BLaER1 treated with 17β-estradiol and CSF1 and Interleukin-3, amounts not matched to agents 10 nM and 100 nM (cell line): ENCODE data around the gene PTPRK.
A peak's percentile ranks its signal among the peaks of the same experiment; 100 is the strongest.

ENCODE experiments used
- H3K27ac ChIP-seq, 11 experiments: shearing (Covaris generic); formaldehyde crosslinking; 2 replicates each; pipeline ENCODE4 v1.8.1; 2022
- H3K27me3 ChIP-seq, 11 experiments: shearing (Covaris generic); formaldehyde crosslinking; 2 replicates each; pipeline ENCODE4 v1.8.1; 2022
- H3K36me3 ChIP-seq, 11 experiments: shearing (Covaris generic); formaldehyde crosslinking; 2 replicates each; pipeline ENCODE4 v1.8.1; 2022
- H3K4me1 ChIP-seq, 10 experiments: shearing (Covaris generic); formaldehyde crosslinking; 2 replicates each; pipeline ENCODE4 v1.8.1; 2022
- H3K4me2 ChIP-seq, 11 experiments: shearing (Covaris generic); formaldehyde crosslinking; 2 replicates each; pipeline ENCODE4 v1.8.1; 2022
- H3K4me3 ChIP-seq, 10 experiments: shearing (Covaris generic); formaldehyde crosslinking; 2 replicates each; pipeline ENCODE4 v1.8.1; 2022
- H3K9ac ChIP-seq, 11 experiments: shearing (Covaris generic); formaldehyde crosslinking; 2 replicates each; pipeline ENCODE4 v1.8.1; 2022
- H3K9me3 ChIP-seq, 11 experiments: shearing (Covaris generic); formaldehyde crosslinking; replicated peaks in 1 of 11; 2 replicates each; pipeline ENCODE4 v1.8.1; 2022
- H4K20me1 ChIP-seq, 11 experiments: shearing (Covaris generic); formaldehyde crosslinking; 2 replicates each; pipeline ENCODE4 v1.8.1; 2022
- Cebpa-rat ChIP-seq, 11 experiments: shearing (Covaris generic); IDR thresholded peaks; 2 replicates each; pipeline ENCODE4 v1.8.1; 2022

Gene PTPRK

GRCh38 chr6:127946388-127946787 is 574.0 kb downstream of the PTPRK start:
- H3K27me3 ChIP-seq: no peaks in the 10 kb centered on the region
- no peaks in the 10 kb centered on the region for H3K36me3 ChIP-seq
- peaks cover 0 to 6% (median 0%) of the 10 kb centered on the region in 11 experiments; a peak in 1 of 22 replicates for H3K9me3 ChIP-seq
- no peaks in the 10 kb centered on the region for H4K20me1 ChIP-seq
- no peak overlapping the region for H3K4me2 ChIP-seq
- no peak overlapping the region for H3K9ac ChIP-seq
- peaks cover 8 to 18% (median 12%) of the 10 kb centered on the region in 10 experiments for H3K4me1 ChIP-seq
- no peak overlapping the region for H3K4me3 ChIP-seq
- TF ChIP-seq Cebpa-rat (IDR thresholded peaks at IDR 0.05): no peak
- H3K27ac ChIP-seq: no peak overlapping the region

- H3K36me3 ChIP-seq: no peaks in the 10 kb centered on the region
- no peaks in the 10 kb centered on the region for H3K27me3 ChIP-seq
- H3K4me2 ChIP-seq: no peak overlapping the region
- peaks cover 0 to 6% (median 0%) of the 10 kb centered on the region in 11 experiments; a peak in 1 of 22 replicates for H3K9me3 ChIP-seq
- no peak overlapping the region for H3K9ac ChIP-seq
- H3K4me3 ChIP-seq: no peak overlapping the region
- no peak for TF ChIP-seq Cebpa-rat (IDR thresholded peaks at IDR 0.05)
- peaks cover 2 to 13% (median 4%) of the 10 kb centered on the region in 10 experiments; a peak in 19 of 20 replicates for H3K4me1 ChIP-seq
- no peak overlapping the region for H3K27ac ChIP-seq
- no peaks in the 10 kb centered on the region for H4K20me1 ChIP-seq
Observed at GRCh38 chr6:127945434-127946097, 574.8 kb downstream of the PTPRK start.

- Histone ChIP-seq H3K4me2 (no peak overlapping the region), H4K20me1 (no peaks in the 10 kb centered on the region), H3K9me3 (no peaks in the 10 kb centered on the region), H3K4me3 (no peak overlapping the region), H3K9ac (no peak overlapping the region), H3K4me1 (peaks cover 0 to 29% (median 7%) of the 10 kb centered on the region in 10 experiments; a peak in 9 of 20 replicates), H3K27ac (no peak overlapping the region), H3K27me3 (no peaks in the 10 kb centered on the region), H3K36me3 (no peaks in the 10 kb centered on the region)
- TF ChIP-seq Cebpa-rat (IDR thresholded peaks at IDR 0.05): no peak
Observed at GRCh38 chr6:127941228-127941627, 579.2 kb downstream of the PTPRK start.

GRCh38 chr6:127939442-127940066 is 580.8 kb downstream of the PTPRK start:
- TF ChIP-seq Cebpa-rat (IDR thresholded peaks at IDR 0.05): no peak
- Histone ChIP-seq H3K4me1 (peaks cover 0 to 29% (median 7%) of the 10 kb centered on the region in 10 experiments; a peak in 9 of 20 replicates), H3K4me2 (peak overlapping the region in 4 of 11 experiments; percentile 15 to 46 (median 32); a peak in 7 of 22 replicates), H3K9ac (peak overlapping the region in 1 of 11 experiments; percentile 2; a peak in 1 of 22 replicates), H3K4me3 (no peak overlapping the region), H3K36me3 (no peaks in the 10 kb centered on the region), H3K27me3 (no peaks in the 10 kb centered on the region), H3K9me3 (no peaks in the 10 kb centered on the region), H3K27ac (peak overlapping the region in 7 of 11 experiments; percentile 12 to 71 (median 40); a peak in 9 of 22 replicates), H4K20me1 (no peaks in the 10 kb centered on the region)

GRCh38 chr6:127938701-127939100 is 581.7 kb downstream of the PTPRK start:
- peak overlapping the region in 7 of 11 experiments; percentile 12 to 71 (median 40); a peak in 9 of 22 replicates for H3K27ac ChIP-seq
- no peak for TF ChIP-seq Cebpa-rat (IDR thresholded peaks at IDR 0.05)
- no peaks in the 10 kb centered on the region for H3K27me3 ChIP-seq
- H3K9me3 ChIP-seq: peaks cover 0 to 6% (median 0%) of the 10 kb centered on the region in 11 experiments; a peak in 5 of 22 replicates
- H3K36me3 ChIP-seq: no peaks in the 10 kb centered on the region
- peak overlapping the region in 1 of 11 experiments; percentile 2; a peak in 1 of 22 replicates for H3K9ac ChIP-seq
- H3K4me3 ChIP-seq: no peak overlapping the region
- H3K4me2 ChIP-seq: peak overlapping the region in 4 of 11 experiments; percentile 32 to 60 (median 50); a peak in 6 of 22 replicates
- no peaks in the 10 kb centered on the region for H4K20me1 ChIP-seq
- H3K4me1 ChIP-seq: peaks cover 0 to 29% (median 7%) of the 10 kb centered on the region in 10 experiments; a peak in 9 of 20 replicates

GRCh38 chr6:127937747-127938146 is 582.7 kb downstream of the PTPRK start:
- Histone ChIP-seq H3K27ac (peak overlapping the region in 3 of 11 experiments; percentile 19 to 71 (median 40); a peak in 5 of 22 replicates), H3K9ac (no peak overlapping the region), H3K4me3 (no peak overlapping the region), H3K36me3 (peaks cover 0 to under 1% (median 0%) of the 10 kb centered on the region in 11 experiments; a peak in 1 of 22 replicates), H3K27me3 (no peaks in the 10 kb centered on the region), H3K9me3 (peaks cover 6 to 15% (median 8%) of the 10 kb centered on the region in 11 experiments), H3K4me1 (peaks cover 0 to 29% (median 7%) of the 10 kb centered on the region in 10 experiments; a peak in 9 of 20 replicates), H3K4me2 (peak overlapping the region in 4 of 11 experiments; percentile 32 to 60 (median 50); a peak in 7 of 22 replicates), H4K20me1 (no peaks in the 10 kb centered on the region)
- TF ChIP-seq Cebpa-rat (IDR thresholded peaks at IDR 0.05): no peak

GRCh38 chr6:127937102-127937501 is 583.3 kb downstream of the PTPRK start:
- no peak overlapping the region for H3K27ac ChIP-seq
- TF ChIP-seq Cebpa-rat (IDR thresholded peaks at IDR 0.05): no peak

GRCh38 chr6:127934956-127935355 is 585.4 kb downstream of the PTPRK start:
- peaks cover 11 to 21% (median 14%) of the 10 kb centered on the region in 11 experiments for H3K9me3 ChIP-seq
- H3K4me1 ChIP-seq: peaks cover 0 to 26% (median 7%) of the 10 kb centered on the region in 10 experiments; a peak in 9 of 20 replicates
- no peak for TF ChIP-seq Cebpa-rat (IDR thresholded peaks at IDR 0.05)
- no peak overlapping the region for H3K4me3 ChIP-seq
- H3K9ac ChIP-seq: no peak overlapping the region
- H3K27me3 ChIP-seq: no peaks in the 10 kb centered on the region
- H4K20me1 ChIP-seq: no peaks in the 10 kb centered on the region
- no peak overlapping the region for H3K27ac ChIP-seq
- no peak overlapping the region for H3K4me2 ChIP-seq
- peaks cover 0 to 4% (median 0%) of the 10 kb centered on the region in 11 experiments; a peak in 1 of 22 replicates for H3K36me3 ChIP-seq

More at GRCh38 chr6:127937102-127937501, 583.3 kb downstream of the PTPRK start:
- Histone ChIP-seq H3K9me3 (peaks cover 11 to 21% (median 14%) of the 10 kb centered on the region in 11 experiments), H4K20me1 (no peaks in the 10 kb centered on the region), H3K4me2 (no peak overlapping the region), H3K27me3 (no peaks in the 10 kb centered on the region), H3K9ac (no peak overlapping the region), H3K4me1 (peaks cover 0 to 29% (median 7%) of the 10 kb centered on the region in 10 experiments; a peak in 9 of 20 replicates), H3K36me3 (peaks cover 0 to 4% (median 0%) of the 10 kb centered on the region in 11 experiments; a peak in 1 of 22 replicates), H3K4me3 (no peak overlapping the region)
